Lower leg skin (tissue), 4 donors: ENCODE data around the gene STK24. TPM values are rescaled to one million over a fixed set of nuclear protein-coding genes. Genes with fewer than 3 reads are reported as not detected.

Experiments used
- DNase-seq, 2 donors: peaks; one replicate each; pipeline ENCODE4 v3.0.0-alpha.2; 2019; ENCODE audit warnings: low spot score in 2 of 2
- H3K4me3 ChIP-seq: fragments of 200-600 bp; sonication (generic); 2 replicates; pipeline ENCODE4 v1.5.1; 2017; ENCODE audit warnings: mild to moderate bottlenecking, low read depth; ENCODE audit not compliant: poor library complexity, severe bottlenecking
- POLR2A ChIP-seq, 2 donors: fragments of 450-650 bp; IDR thresholded peaks; one replicate each; pipeline ENCODE4 v1.6.1; 2016 to 2017; ENCODE audit warnings: antibody characterized with exemption in 2 of 2, mild to moderate bottlenecking in 1 of 2, moderate library complexity in 1 of 2
- WGBS, 2 donors: methylation state at CpG; one replicate each; pipeline ENCODE4 v1.1.5; 2018; 5-methylcytosine and 5-hydroxymethylcytosine counted together
- intact Hi-C: fragments of 100-400 bp; cut with DNase I; formaldehyde crosslinking; loops from one replicate; pipeline ENCODE4 v1.15.0; 2023; ENCODE audit warnings: low total_unique reads
- total RNA-seq, 4 donors: library from RNA; depleted of rRNA; stranded (reverse); fragments of >200 nt; gene quantifications; one replicate each; pipeline ENCODE4 v1.1.0, GENCODE V29; 2016
- TF ChIP-seq, protein P1 (sequence below), 3 donors: fragments of 450-650 bp; IDR thresholded peaks; one replicate each; pipeline ENCODE4 v1.5.1; 2016; ENCODE audit warnings: antibody characterized with exemption in 3 of 3, mild to moderate bottlenecking in 3 of 3, moderate library complexity in 2 of 3

Gene STK24
- total RNA-seq, 4 donors from 2014 or later: 212 to 281 (median 266) TPM

DNA sequence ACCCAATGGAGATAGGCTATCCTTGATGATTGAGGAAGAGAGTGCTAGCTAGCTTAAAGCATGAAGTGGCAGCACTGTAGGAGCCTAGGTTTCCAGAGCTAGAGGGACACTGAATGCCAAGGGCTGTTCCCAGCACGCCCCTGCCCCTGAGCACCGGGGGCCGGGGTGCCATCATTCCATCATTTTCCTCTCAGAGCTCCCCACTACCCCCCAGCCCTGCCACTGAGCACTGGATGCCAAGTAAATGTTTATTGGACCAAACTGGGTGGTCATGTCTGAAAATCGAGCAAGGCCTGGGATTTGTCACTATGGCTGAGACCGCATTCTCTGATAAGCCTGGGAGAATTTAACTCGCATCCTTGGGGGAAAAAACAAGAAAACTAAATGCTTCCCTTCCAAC is 142.8 kb downstream of the STK24 start:
- intact Hi-C loops: loop anchor here (10.0 kb wide), 1 partner anchor 579 kb away; no protein-coding TSS in a partner anchor
- WGBS, 2 donors: 94 to 98% methylated on average over 6 of the region's 6 CpGs
- DNase-seq: no peak
- H3K4me3 ChIP-seq: no peak overlapping the region
- TF ChIP-seq POLR2A (IDR thresholded peaks at IDR 0.05): no peak
- TF ChIP-seq, protein P1, sequence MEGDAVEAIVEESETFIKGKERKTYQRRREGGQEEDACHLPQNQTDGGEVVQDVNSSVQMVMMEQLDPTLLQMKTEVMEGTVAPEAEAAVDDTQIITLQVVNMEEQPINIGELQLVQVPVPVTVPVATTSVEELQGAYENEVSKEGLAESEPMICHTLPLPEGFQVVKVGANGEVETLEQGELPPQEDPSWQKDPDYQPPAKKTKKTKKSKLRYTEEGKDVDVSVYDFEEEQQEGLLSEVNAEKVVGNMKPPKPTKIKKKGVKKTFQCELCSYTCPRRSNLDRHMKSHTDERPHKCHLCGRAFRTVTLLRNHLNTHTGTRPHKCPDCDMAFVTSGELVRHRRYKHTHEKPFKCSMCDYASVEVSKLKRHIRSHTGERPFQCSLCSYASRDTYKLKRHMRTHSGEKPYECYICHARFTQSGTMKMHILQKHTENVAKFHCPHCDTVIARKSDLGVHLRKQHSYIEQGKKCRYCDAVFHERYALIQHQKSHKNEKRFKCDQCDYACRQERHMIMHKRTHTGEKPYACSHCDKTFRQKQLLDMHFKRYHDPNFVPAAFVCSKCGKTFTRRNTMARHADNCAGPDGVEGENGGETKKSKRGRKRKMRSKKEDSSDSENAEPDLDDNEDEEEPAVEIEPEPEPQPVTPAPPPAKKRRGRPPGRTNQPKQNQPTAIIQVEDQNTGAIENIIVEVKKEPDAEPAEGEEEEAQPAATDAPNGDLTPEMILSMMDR (IDR thresholded peaks at IDR 0.05): no peak

DNA sequence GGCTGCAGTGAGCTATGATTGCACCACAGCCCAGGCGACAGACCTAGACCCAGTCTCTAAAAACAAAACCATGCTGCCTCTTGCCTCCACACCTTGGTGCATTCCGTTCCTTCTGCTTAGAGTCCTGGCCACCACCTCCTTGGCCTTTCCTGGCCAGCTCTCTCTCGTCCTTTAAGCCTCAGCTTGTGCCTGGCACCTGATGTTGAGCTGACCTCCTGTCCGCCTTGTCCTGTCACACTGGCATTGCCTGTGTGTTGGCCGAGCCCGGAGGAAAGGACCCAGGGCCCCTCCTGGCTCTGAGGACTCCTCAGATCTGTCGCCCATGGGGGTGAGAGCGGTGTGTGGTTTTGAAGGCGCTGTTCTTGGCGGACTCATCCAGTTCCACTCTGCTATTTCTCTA is 143.3 kb downstream of the STK24 start:
- intact Hi-C loops: loop anchor here (10.0 kb wide), 1 partner anchor 579 kb away; no protein-coding TSS in a partner anchor

DNA sequence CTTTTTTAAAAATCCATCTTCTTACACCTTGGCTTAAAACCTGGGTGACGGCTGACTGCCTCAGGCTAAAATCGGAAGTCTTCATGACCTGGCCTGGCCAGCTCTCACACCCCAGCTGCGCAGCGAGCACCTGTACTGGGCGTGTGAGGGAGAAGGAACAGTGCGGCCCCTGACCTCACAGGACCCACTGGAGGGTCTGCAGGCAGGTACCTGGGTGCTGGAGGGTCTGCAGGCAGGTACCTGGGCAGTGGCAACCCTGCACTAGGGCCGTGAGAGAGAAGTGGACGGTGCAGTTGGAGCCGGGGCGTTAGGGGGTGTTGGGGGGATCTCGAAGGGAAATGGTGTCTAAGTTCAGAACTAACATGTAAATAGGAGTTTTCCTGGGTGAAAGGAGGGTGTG is 144.3 kb downstream of the STK24 start:
- no peak for TF ChIP-seq POLR2A (IDR thresholded peaks at IDR 0.05)
- TF ChIP-seq, protein P1 (IDR thresholded peaks at IDR 0.05): no peak
- WGBS, 2 donors: 93 to 96% methylated on average over 11 of the region's 11 CpGs
- intact Hi-C loops: loop anchor here (10.0 kb wide), 1 partner anchor 578 kb away; no protein-coding TSS in a partner anchor
- no peak overlapping the region for H3K4me3 ChIP-seq
- no peak for DNase-seq

More for the DNA sequence above, 143.3 kb downstream of the STK24 start:
- H3K4me3 ChIP-seq: no peak overlapping the region
- WGBS, 2 donors: 95% methylated on average over 10 of the region's 10 CpGs
- no peak for DNase-seq
- no peak for TF ChIP-seq POLR2A (IDR thresholded peaks at IDR 0.05)
- TF ChIP-seq, protein P1 (IDR thresholded peaks at IDR 0.05): no peak

DNA sequence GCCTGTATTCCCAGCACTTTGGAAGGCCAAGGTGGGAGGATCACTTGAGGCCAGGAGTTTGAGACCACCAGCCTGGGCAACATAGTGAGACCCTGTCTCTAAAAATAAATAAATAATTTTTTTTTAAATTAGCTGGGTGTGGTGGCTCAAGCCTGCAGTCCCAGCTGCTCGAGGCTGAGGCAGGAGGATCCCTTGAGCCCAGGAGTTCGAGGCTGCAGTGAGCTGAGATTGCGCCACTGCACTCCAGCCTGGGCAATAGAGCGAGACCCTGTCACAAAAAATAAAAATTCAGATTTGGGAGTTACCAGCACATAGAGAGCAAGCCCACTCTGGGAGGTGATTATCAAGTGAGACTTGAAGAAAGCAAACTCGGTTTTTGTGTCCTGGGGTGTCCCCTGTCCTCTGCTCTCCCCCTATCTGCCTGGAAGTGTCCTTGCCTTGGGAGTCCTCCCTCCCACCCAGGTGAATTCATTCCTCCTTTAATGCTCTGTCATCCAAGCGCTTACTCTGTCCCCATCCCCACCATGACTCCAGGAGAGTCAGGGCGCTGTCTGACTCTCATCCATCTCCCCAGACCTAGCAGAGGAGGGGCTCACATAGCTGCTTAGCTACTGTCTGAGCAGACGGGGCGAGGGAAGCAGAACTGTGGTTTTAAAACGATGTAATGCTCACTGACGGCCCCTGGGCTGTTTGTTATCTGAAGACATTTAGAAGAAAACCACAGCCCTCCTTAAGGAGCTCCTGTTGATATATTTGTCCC is 146.8 kb downstream of the STK24 start:
- no peak for TF ChIP-seq POLR2A (IDR thresholded peaks at IDR 0.05)
- TF ChIP-seq, protein P1 (IDR thresholded peaks at IDR 0.05): no peak
- H3K4me3 ChIP-seq: no peak overlapping the region
- DNase-seq: no peak
- intact Hi-C loops: loop anchor here (10.0 kb wide), 1 partner anchor 575 kb away; no protein-coding TSS in a partner anchor
- 76 to 87% methylated on average over 11 of the region's 11 CpGs for WGBS, 2 donors

DNA sequence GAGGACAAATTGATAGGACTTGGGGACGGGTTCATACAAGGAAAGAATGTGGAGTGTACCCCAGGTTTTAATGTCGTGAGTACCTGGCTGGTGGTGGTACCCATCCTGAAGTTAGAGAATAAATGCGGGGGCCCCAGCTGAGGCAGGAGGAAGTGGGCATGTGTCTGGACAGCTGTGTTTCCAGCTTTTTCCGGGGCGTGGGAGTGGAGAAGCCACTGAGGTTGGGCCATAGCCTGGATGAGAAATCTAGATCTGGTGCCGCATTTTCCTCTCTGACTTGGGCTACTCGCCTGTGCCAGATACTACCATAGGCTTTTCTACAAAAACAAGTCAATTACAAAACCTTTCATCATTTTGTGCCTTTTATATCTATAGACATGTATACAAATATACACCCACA is 147.4 kb downstream of the STK24 start:
- DNase-seq: no peak
- H3K4me3 ChIP-seq: no peak overlapping the region
- intact Hi-C loops: no loop called here
- TF ChIP-seq POLR2A (IDR thresholded peaks at IDR 0.05): no peak
- TF ChIP-seq, protein P1 (IDR thresholded peaks at IDR 0.05): no peak
- WGBS, 2 donors: 88 to 91% methylated on average over 7 of the region's 7 CpGs
